Kidney glomerular epithelial cell (primary cell): ENCODE results near the gene PSPH.
"Not testable (repeated sequence)": the region's sequence is repeated elsewhere in the genome, so short reads cannot be mapped to it uniquely, and the experiment has no call there.

Experiments used
- DNase-seq: peaks from one replicate; lab custom pipeline; 2025; lab: John Stamatoyannopoulos, UW

The PSPH gene

DNA sequence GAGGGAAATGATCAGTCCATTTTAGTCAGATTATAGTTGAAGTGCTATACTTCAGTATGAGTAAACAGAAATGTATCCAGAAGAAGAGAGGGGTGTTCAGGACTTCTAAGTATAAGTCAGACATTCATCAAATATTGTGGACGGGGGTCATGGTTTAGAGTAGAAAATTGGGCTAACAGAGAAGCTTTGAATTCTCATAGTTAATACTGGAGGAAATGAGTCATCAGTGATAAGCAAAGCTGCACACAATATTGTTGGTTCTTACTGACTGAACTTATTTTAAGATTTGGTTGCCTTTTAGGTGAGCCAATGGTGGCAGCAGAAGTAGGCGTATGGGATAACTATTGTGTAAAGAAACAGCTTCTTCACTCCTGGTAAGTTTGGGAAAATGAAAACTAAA is 11.1 kb upstream of the PSPH start:
- DNase-seq, result peak; percentile 42

DNA sequence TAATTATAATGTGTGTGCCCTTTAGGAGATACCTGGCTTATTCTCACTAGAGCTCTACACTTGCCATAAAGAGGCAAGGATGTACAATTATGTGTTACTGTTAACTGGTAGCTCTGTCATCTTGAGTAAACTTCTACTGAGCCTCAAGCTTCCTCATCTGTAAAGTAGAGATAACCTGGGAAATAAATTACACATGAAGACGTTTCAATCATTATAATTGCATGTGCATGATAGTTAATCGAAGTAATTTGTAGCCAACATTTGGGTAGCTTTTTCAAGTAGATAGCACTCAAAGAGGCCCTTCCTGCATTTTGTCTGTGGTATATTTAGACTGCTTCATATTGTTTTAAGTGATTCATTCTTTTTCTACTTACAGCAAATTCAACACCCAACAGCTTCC is 2.7 kb upstream of the PSPH start:
- no peak for DNase-seq

DNA sequence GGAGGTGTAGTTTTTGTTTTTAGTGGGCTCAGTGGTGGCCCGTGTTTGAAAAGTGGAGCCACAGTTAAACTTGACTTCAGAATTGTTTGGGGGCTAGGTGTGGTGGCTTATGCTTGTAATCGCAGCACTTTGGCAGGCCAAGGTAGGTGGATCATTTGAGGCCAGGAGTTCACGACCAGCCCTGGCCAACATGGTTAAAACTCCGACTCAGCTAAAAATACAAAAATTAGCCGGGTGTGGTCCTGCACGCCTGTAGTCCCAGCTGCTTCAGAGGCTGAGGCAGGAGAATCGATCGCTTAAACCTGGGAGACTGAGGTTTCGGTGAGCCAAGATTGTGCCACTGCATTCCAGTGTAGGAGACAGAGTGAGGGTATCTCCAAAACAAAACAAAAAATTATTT is 2.1 kb upstream of the PSPH start:
- DNase-seq, result no peak

DNA sequence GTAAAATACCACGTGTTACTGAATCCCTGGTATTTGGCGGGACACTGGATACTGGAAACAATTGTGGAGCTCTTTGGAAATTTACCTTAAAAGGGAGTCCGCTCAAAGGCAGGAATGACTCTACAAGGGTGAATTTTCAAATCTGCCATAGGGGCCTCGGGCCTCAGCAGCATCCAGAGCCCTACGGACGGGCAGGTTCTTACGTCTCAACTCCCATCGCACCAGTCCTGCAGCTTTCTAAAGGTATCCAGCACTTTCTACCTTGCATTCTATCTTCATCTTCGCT is 248 bp downstream of the PSPH start:
- DNase-seq, result no peak

DNA sequence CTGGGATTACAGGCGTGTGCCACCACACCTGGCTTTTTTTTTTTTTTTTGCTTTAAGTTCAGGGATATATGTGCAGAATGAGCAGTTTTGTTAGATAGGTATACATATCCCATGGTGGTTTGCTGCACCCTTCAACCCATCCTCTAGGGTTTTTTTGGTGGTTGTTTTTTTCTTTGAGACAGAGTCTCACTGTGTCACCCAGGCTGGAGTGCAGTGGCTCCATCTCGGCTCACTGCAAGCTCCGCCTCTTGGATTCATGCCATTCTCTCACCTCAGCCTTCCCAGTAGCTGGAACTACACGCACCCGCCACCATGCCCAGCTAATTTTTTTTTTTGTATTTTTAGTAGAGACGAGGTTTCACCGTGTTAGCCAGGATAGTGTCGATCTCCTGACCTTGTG is 2.5 kb downstream of the PSPH start:
- DNase-seq, result not testable (repeated sequence)

DNA sequence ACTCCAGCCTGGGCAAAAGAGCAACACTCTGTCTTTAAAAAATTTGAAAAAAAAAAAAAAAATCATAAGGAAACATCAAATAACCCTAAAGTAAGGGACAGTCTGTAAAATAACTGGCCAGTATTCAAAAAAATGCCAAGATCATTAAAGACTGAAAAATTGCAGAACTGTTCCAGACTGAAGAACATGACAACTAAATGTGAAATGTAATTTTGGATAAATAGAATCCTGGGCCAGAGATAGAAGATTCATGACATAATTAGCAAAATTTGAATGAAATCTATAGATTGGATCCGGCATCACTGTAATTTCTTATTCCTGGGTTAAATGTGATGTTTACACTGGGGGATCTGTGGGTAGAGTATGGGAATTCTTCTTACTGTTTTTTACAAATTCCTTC is 3.0 kb downstream of the PSPH start:
- no peak for DNase-seq

DNA sequence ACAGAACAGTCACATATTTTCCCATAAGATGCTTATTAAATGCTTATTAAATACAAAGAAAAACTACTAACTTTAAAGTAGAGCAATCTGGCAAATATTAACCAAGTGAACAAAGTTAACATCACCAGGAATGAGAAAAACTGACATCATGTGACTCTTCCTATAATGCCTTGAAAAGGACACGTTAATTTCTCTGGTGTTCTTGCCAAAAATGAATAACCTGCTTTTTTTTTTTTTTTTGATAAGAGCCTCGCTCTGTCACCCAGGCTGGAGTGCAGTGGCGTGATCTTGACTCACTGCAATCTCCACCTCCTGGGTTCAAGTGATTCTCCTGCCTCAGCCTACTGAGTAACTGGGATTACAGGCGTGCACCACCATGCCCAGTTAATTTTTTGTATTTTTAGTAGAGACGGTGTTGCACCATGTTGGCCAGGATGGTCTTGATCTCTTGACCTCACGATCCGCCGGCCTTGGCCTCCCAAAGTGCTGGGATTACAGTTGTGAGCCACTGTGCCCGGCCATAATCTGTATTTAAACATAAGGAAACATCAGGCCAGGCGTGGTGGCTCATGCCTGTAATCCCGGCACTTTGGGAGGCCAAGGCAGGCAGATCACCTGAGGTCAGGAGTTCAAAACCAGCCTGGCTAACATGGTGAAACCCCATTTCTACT is 3.7 kb downstream of the PSPH start:
- DNase-seq, result peak; percentile 67

DNA sequence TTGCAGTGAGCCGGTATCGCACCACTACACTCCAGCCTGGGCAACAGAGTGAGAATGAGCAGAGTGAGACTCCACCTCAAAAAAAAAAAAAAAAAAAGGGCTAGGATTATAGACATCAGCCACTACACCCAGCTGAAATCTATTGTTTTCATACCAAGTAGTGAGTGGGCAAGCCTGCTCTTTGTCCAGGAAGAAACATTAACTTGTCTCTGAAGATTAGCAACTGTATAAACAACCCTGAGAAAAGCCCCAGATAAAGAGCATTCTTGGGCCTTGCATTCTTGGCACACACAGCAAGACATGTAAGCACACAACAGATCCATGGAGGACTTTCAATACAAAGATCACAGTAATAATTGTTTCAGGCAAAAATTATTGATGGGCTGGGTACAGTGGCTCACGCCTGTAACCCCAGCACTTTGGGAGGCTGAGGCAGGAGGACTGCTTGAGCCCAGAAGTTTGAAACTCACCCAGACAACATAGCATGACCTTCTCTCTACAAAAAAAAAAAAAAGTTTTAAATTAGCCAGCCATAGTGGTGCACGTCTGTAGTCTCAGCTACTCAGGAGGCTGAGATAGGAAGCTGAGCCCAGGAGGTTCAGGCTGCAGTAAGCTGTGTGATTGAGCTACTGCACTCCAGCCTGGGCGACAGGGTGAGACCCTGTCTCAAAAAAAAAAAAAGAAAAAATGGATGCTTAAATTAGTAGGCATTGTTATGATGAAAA is 4.4 kb downstream of the PSPH start:
- DNase-seq, result peak; percentile 88

DNA sequence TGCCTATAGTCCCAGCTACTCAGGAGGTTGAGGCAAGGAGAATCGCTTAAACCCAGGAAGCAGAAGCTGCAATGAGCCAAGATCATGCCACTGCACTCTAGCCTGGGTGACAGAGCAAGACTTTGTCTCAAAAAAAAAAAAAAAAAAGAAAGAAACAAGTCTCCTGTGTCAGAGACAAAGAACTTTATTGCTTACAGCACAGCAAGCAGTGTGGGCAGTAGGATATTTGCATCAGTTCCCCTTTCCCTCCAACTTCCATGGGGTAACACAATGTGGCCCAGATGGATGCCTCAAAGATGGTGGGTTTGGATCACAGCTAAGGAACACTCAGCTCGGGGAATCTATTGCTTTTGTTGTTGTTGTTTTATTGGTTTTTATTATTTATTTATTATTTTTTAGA is 5.5 kb downstream of the PSPH start:
- DNase-seq, result not testable (repeated sequence)

DNA sequence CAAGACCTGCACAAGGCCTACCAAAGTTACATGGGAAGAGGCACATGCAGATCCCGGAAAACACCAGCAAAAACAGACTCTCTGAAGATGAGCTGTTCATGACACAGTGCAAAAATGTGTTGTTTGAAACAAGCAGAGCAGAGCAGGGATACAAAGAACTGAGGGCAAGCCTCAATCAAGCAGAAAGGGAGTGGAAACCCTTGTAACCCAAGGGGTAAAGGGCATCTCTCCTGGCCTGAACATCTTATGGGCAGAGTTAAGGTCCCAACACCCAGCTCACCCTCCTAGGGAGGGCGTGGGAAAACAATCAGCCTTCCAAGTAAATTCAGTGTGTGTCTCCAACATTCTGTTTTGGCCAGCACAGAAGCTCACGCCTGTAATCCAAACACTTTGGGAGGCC is 10.5 kb downstream of the PSPH start:
- peak; percentile 13 for DNase-seq

DNA sequence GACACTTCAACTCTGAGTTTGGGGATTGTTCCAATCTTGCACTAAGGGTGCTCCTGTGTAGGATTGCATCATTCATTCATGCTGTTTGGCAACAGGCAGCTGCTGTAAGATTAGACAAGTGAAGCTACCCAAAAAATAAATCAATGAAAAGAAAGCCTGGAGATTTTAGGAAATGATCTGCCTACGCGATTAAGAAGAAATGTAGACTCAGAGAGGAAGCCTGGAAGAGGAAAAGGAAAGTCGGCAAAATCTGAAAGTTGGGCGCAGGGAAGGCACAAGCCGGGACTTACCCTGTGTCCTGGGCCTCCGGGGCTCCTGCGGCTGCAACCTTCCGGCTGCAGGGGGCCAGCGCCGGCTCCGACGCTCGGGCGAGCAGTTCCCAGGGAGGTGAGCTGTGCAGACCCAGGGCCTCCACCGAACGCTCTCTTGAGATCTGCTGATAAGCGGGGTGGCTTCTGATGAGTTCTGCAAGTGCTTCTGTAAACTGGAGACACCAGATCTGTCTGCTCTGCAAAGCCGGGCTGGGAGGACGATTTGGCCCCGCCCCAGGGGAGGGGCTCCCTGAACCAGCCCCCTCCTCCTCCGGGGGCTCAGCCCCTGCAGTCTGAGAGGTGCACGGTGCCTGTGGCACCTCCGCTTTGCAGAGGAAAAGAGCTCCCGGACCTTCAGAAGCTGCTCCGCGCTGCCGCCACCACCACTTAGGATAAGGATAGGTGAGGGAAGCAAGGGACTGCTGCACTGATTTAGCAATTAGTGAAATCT is 17.4 kb downstream of the PSPH start:
- DNase-seq, result peak; percentile 78

DNA sequence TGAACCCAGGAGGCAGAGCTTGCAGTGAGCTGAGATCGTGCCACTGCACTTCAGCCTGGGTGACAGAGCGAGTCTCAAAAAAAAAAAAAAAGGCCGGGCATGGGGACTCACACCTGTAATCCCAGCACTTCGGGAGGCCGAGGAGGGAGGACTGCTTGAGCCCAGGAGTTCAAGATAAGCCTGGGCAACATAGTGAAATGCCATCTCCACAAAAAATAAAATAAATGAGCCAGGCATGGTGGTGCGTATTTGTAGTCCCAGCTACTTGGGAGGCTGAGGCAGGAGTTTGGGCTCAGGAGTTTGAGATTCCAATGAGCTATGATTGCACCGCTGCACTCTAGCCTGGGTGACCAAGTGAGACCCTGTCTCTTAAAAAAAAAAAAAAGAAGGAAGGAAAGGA is 18.7 kb downstream of the PSPH start:
- DNase-seq, result not testable (repeated sequence)

DNA sequence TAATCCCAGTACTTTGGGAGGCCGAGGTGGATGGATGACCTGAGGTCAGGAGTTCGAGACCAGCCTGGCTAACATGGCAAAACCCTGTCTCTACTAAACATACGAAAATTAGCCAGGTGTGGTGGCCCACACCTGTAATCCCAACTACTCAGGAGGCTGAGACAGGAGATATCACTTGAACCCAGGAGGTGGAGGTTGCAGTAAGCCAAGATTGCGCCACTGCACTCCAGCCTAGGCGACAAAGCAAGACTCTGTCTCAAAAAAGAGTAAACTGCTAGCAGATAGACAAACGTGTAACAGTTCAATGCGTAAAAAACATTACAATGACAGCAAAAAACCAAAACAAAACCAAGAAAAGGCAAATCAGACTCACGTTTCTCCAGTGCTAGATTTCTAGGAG is 19.7 kb downstream of the PSPH start:
- DNase-seq, result not testable (repeated sequence)

DNA sequence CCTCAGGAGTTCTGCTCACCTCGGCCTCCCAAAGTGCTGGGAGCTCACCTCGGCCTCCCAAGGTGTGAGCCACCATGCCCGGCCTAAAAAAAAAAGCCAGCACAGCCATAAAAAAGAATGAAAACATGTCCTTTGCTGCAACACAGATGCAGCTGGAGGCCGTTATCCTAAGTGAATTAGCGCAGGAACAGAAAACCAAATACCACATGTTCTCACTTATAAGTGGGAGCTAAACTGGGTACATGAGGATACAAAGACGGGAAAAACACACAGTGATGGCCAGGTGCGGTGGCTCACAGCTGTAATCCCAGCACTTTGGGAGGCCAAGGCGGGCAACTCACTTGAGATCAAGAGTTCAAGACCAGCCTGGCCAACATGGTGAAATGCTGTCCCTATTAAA is 20.9 kb downstream of the PSPH start:
- DNase-seq, result no peak

DNA sequence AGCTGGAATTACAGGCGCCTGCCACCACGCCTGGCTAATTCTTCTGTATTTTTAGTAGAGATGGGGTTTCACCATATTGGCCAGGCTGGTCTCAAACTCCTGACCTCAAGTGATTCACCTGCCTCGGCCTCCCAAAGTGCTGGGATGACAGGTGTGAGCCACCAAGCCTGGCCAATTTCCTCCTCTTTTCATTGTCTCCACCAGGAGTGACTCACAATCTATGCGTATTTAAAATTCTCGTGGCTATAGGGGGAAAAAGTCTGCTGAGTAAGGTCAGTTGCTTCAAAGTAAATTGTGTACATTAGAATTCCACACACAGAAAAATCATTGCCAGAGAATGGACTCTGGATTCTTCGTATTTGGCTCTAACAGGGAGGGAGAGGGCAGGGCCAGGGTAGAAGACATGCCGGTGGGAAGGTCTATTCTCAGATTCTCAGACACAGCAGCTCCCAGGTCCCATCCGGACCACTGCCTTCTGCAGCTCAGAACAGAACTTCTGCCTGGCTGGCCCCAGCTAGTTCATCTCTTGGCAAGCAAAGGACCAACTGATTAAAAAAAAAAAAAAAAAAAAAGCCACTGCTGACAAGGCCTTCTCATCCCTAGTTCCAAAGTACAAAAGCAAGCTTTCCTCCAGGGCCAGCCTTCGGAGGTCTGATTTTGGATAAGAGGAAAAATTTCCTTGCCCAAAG is 22.2 kb downstream of the PSPH start:
- no peak for DNase-seq

DNA sequence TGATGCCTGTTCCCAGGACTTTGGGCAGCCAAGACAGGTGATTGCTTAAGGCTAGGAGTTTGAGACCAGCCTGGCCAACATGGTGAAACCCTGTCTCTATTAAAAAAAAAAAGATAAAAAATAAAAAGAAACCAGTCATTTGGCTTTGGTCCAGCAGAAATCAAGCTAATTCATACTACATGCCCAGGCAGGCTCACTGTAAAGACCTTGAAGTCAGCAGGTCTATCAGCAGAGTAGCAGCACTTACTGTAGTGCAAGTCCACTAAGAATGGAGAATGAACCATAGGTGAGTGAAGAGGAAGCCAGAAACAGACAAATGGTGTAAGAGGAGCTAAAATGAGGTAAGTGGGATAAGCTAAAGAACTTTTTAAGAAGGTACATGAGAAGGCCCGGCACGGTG is 24.7 kb downstream of the PSPH start:
- no peak for DNase-seq

DNA sequence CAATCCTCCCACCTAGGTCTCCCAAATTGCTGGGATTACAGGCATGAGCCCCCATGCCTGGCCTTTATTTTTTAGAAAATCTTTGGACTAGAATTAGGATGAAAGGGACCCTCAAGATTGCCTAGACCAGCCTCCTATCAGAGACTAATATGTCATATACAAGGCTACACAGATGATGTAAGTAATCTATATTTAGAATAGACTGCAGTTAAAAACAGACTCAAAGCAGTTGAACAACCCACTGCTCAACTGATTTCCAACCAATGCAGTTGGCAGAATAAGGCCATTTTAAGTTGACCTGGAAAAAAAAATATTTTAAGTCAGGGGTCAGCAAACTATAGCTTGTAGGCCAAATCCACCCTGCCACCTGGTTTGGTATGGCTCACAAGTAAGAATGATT is 27.7 kb downstream of the PSPH start:
- no peak for DNase-seq

DNA sequence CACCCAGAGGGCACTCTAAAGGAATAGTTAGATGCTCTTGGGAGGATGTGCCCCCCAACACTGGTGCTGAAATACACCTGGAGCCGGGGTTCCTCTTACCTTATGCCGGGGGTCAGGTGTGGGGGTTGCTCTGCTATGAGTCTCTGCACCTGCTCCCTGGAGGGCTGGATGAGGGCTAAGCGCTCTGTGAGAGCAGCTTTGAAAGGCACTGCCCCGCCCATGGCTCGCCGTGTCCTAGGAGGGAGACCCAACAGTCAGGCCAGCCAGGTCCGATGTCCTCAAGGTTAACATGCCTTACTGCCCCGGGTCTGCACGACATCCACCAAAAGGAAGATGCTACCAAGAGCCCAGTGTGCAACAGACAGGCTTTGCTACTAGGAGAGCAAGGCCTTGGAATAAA is 31.7 kb downstream of the PSPH start:
- no peak for DNase-seq

DNA sequence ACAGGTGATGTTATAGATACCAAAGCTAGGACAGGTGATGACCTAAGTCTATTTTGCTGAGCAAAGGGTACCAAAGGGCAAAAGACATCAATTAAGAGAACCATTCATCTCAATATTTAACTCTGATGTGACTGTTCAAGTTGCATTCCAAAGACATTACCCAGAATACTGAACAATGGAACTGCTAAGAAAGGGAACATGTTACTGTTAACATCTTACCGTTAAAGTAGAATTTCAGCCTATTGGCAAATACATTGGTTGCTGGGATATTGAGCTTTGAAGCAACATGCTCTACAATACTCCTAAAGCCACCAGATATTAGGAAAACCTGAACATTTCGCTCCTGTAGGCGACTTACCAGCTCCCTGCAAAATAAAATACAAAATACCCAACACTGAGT is 34.2 kb downstream of the PSPH start:
- not testable (repeated sequence) for DNase-seq

DNA sequence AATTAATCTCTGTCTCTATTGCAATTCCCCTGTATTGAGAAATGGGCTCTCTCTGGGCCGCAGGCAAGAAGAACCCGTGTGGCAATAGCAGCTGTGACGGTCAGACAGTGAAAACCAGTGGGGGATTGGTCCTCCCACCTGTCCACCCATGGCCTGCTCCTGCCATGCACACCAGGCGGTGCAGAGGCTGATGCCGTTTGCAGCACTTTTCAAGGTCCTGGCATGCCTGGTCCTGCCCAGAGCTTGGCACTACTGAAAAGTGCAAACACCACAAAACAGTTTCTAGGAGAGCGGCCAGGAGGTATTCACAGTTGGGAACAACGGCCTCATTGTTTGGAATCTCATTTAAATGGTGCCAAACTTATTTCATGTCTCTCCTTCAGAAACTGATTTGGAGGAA is 41.5 kb downstream of the PSPH start:
- no peak for DNase-seq

DNA sequence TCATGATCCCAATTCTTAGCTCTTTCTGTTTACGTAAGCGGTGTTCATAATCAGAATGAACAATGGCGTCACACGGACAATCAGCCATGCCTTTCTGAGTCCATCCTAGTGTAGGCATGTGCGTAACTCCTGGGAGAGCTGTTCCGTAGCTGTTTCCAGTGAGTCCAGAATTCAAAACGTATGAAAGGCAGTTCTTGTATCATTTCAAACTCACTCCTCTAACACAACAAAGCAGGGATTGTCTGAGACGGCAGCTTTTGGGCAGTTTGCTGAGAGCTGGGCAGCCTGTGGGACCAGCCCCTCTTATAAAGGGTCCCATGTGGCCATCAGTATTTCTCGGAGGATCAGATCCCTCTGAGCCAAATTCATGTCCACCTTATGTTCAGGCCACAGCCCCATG is 43.4 kb downstream of the PSPH start:
- no peak for DNase-seq

DNA sequence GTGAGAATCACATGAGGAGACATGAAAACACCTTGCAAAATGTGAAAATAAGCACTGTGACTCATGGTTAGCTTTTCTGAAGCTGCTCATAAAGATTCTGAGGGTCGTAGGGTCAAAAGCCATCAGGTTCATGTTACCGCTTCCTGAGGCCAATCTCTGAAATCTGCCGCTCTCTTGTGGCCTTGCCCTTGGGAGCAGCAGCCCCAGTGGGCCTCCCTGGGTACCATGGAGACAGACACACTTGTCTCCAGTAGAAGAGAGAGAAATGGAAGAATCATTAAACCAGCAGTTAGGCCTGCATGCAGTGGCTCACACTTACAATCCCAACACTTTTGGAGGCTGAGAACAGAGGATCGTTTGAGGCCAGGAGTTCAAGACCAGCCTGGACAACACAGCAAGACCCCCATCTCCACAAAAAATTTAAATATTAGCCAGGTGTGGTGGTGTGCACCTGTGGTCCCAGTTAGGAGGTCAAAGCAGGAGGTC is 44.0 kb downstream of the PSPH start:
- DNase-seq, result no peak

DNA sequence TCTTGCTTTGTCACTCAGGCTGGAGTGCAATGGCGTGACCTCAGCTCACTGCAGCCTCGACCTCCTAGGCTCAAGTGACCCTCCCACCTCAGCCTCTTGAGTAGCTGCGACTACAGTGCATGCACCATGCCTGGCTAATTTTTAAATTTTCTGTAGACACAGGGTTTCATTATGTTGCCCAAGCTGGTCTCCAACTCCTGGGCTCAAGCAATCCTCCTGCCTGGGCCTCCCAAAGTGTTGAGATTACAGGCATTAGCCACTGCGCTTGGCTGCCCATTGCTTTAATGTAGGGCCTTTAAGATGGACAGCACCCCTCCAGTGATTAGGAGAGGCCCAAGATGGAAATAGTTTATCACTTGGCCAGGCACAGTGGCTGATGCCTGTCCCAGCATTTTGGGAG is 47.5 kb downstream of the PSPH start:
- DNase-seq, result no peak
